Heart left ventricle (tissue), 13 donors: ENCODE results near the gene ASB2.

ENCODE experiments used
- POLR2A ChIP-seq, 2 donors: fragments of 450-650 bp; IDR thresholded peaks; one replicate each; pipeline ENCODE4 v1.6.1; 2017; ENCODE audit warnings: antibody characterized with exemption in 2 of 2, mild to moderate bottlenecking in 2 of 2, moderate library complexity in 2 of 2
- TF ChIP-seq, protein P1 (sequence below), 12 donors: fragments of 200-600 bp; sonication (generic) in 4 of 12; IDR thresholded peaks; one replicate each; pipeline versions ENCODE4 v1.5.0 to v1.8.0; 2018 to 2022; ENCODE audit warnings: antibody characterized with exemption in 12 of 12, mild to moderate bottlenecking in 5 of 12
- donor health status: ischemic (EF 13 %, LVEDD 7.1; RV severe dilation, severe dysfunction).
- donor health status: DM: no; HTN: yes; CAD: no.
- donor health status: DM: no; HTN: no; CAD: no.
- donor health status: ischemic (EF 25% LVEDD 6.9; RV normal size, moderate dysfunction).
- donor health status: ischemic (EF 25% LVEDD 5.7; RV mildly dilated, moderate dysfunction).
- donor health status: ischemic (EF 35%, LVEDD 5.7; RV mildly dilated, moderate dysfunction).
- donor health status: nonischemic (EF 11% LVEDD 7.7; RV severe dilation, severe dysfunction).
- donor health status: DM: yes; HTN: yes; CAD: no.
- donor health status: PGD.
- donor health status: ischemic (EF 29% LVEDD 5.4; RV normal size, mild dysfunction).
- donor health status: nonischemic (EF 23%, LVEDD 6.1; RV moderate dilation, normal function).

DNA sequence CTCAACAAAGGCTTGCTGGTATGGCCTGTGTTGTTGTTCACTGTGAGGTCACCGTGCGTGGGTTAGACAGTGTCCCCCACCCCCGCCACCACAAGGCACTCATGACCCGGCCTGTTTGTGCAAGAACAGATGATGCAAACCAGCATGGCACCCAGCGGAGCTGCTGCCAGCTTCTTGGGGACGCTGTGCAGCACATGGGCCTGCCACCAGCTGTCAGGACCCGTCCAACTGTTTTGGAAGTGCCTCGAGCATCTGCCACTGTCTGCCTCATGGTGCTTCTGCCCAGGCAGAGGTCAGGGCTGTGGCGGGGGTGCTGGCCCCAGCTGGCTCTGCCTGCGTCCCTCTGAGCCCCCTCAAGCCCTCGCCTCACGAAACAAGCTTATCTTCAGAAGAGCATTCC is 1.5 kb downstream of the ASB2 start:
- TF ChIP-seq, protein P1, sequence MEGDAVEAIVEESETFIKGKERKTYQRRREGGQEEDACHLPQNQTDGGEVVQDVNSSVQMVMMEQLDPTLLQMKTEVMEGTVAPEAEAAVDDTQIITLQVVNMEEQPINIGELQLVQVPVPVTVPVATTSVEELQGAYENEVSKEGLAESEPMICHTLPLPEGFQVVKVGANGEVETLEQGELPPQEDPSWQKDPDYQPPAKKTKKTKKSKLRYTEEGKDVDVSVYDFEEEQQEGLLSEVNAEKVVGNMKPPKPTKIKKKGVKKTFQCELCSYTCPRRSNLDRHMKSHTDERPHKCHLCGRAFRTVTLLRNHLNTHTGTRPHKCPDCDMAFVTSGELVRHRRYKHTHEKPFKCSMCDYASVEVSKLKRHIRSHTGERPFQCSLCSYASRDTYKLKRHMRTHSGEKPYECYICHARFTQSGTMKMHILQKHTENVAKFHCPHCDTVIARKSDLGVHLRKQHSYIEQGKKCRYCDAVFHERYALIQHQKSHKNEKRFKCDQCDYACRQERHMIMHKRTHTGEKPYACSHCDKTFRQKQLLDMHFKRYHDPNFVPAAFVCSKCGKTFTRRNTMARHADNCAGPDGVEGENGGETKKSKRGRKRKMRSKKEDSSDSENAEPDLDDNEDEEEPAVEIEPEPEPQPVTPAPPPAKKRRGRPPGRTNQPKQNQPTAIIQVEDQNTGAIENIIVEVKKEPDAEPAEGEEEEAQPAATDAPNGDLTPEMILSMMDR (IDR thresholded peaks at IDR 0.05) = no peak
- peak in 1 of 2 donors; percentile 9 for TF ChIP-seq POLR2A (IDR thresholded peaks at IDR 0.05)
